ENCODE measurements around the gene CHL1. TPM values are rescaled to one million over a fixed set of nuclear protein-coding genes. Genes with fewer than 3 reads are reported as not detected.

The CHL1 gene
- polyA plus RNA-seq, 2 of the 4 experiments (the other 2 are of a cell fraction) = 0.05 TPM; not detected in 1

- TF ChIP-seq HMGXB4 (CRISPR knock-in tag; IDR thresholded peaks at IDR 0.05; ENCODE audit: borderline replicate concordance) (no peak), PBX3 (IDR thresholded peaks at IDR 0.05) (no peak), POLR2A (IDR thresholded peaks at IDR 0.05; ENCODE audit: low read length) (no peak), HES2 (IDR thresholded peaks at IDR 0.05) (no peak)
Observed at GRCh38 chr3:346186-346585, 149.6 kb downstream of the CHL1 start (continued).

- no peak for ATAC-seq
- H3K4me3 ChIP-seq = no peak overlapping the region
- H3K4me1 ChIP-seq = no peaks in the 10 kb centered on the region
- DNase-seq (ENCODE audit: low read depth in 1 of 2, low spot score in 1 of 2) = no peak
- H3K9me3 ChIP-seq = no peaks in the 10 kb centered on the region
- ChIA-PET POLR2A (no interaction called here), CTCF (no interaction called here)
- WGBS (ENCODE audit: missing lambda C conversion rate) = 6% methylated on average over 3 of the region's 3 CpGs
- TF ChIP-seq NFE2L2 (conservative IDR thresholded peaks at IDR 0.05; ENCODE audit: low read length) (no peak), HDAC2 (IDR thresholded peaks at IDR 0.05) (no peak)
- no peak overlapping the region for H3K4me2 ChIP-seq
- no peak overlapping the region for H3K27ac ChIP-seq
- FAIRE-seq = no peak
Observed at GRCh38 chr3:347581-347980, 151.0 kb downstream of the CHL1 start.

GRCh38 chr3:350871-351371 is 154.4 kb downstream of the CHL1 start:
- no peak for TF ChIP-seq ZSCAN20 (CRISPR knock-in tag; IDR thresholded peaks at IDR 0.05)
- no peak for TF ChIP-seq HES2 (IDR thresholded peaks at IDR 0.05)
- TF ChIP-seq EHF (CRISPR knock-in tag; IDR thresholded peaks at IDR 0.05) = no peak
- TF ChIP-seq GATA3 (IDR thresholded peaks at IDR 0.05; ENCODE audit: borderline replicate concordance) = no peak
- peak; percentile 66 for TF ChIP-seq MAFK (IDR thresholded peaks at IDR 0.05; ENCODE audit: partially characterized antibody)
- TF ChIP-seq KDM1A (IDR thresholded peaks at IDR 0.05; ENCODE audit: low read depth) = no peak
- 13% methylated on average over 4 of the region's 4 CpGs for WGBS (ENCODE audit: missing lambda C conversion rate)
- Histone ChIP-seq H3K4me3 (no peak overlapping the region), H3K4me1 (no peaks in the 10 kb centered on the region), H3K4me2 (no peak overlapping the region), H3K27ac (no peak overlapping the region), H3K9me3 (no peaks in the 10 kb centered on the region)
- FAIRE-seq (no peak), DNase-seq (ENCODE audit: low read depth in 1 of 2, low spot score in 1 of 2) (no peak), ATAC-seq (no peak)
- POLR2A ChIA-PET = no interaction called here
- CTCF ChIA-PET = interaction anchor here (5.8 kb wide), 1 partner anchor 310 kb away, joined by 67 read pairs; no protein-coding TSS in a partner anchor

- ATAC-seq = no peak
- no peak for FAIRE-seq
- POLR2A ChIA-PET = no interaction called here
- no peak for DNase-seq (ENCODE audit: low read depth in 1 of 2, low spot score in 1 of 2)
- H3K27ac ChIP-seq = no peak overlapping the region
- H3K9me3 ChIP-seq = no peaks in the 10 kb centered on the region
- no peak overlapping the region for H3K4me2 ChIP-seq
- TF ChIP-seq NPAS2 (CRISPR knock-in tag; IDR thresholded peaks at IDR 0.05; ENCODE audit: borderline replicate concordance) (no peak), HMGXB4 (CRISPR knock-in tag; IDR thresholded peaks at IDR 0.05; ENCODE audit: borderline replicate concordance) (no peak)
- CTCF ChIA-PET = interaction anchor here (0.6 to 5.8 kb wide), 2 partner anchors 214 to 311 kb away, joined by 4 to 67 read pairs; no protein-coding TSS in a partner anchor
- no peak overlapping the region for H3K4me3 ChIP-seq
- no peaks in the 10 kb centered on the region for H3K4me1 ChIP-seq
- WGBS (ENCODE audit: missing lambda C conversion rate) = 17% methylated on average over 1 of the region's 1 CpG
Observed at GRCh38 chr3:352599-352998, 156.0 kb downstream of the CHL1 start.

Measured in A549 (cell line).